Stimulated activated CD8-positive, alpha-beta memory T cell treated with anti-CD3 and anti-CD28 coated beads, Interleukin-12 subunit alpha, Interleukin-12 subunit beta, amount 100 ng/mL, for 4 hours (primary cell): Measurements from ENCODE around the gene SEMA3B.
"Not testable (repeated sequence)": the region's sequence is repeated elsewhere in the genome, so short reads cannot be mapped to it uniquely, and the experiment has no call there.

Experiments used
- DNase-seq: peaks from one replicate; pipeline ENCODE4 v3.0.0-alpha.2; 2020; ENCODE audit warnings: low read depth

Gene SEMA3B

DNA sequence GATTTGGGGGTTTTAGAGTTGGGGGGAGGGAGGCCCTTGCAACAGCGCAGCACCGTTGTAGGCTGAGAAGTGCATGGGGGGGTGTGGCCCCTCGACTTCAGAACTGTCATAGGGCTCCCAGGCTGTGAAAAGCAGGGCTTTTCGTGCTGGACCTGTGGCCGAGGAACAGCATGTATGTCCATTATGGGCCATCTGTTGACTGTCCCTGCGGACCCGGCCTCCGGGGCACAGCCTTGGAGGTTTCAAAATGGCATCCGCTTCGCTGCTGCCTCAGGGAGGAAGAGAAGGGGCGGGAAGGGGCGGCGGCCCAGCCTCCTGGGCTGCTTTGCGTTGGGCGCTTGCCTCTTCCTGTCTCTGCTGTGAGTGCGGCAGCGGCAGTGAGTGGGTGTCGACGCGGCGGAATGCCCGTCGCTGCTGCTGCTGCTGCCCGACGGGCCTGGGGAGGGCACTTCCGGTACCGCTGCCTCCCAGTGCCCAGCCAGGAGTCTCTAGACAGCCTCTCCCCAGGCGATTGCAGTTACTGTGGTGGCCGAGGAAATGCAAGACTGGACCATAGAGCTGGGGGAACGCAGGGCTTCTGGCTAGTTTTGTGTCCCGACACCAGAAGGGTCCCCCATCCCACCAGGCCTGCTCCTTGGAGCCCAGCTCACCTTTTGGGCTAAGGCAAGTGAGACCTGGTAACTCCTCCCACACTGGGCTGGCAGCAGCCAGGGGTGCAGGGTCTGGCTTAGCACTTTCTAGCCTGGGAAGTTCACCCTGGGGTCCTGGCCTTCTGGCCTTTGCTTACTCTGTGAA is 31.0 kb upstream of the SEMA3B start:
- peak; percentile 76 for DNase-seq

DNA sequence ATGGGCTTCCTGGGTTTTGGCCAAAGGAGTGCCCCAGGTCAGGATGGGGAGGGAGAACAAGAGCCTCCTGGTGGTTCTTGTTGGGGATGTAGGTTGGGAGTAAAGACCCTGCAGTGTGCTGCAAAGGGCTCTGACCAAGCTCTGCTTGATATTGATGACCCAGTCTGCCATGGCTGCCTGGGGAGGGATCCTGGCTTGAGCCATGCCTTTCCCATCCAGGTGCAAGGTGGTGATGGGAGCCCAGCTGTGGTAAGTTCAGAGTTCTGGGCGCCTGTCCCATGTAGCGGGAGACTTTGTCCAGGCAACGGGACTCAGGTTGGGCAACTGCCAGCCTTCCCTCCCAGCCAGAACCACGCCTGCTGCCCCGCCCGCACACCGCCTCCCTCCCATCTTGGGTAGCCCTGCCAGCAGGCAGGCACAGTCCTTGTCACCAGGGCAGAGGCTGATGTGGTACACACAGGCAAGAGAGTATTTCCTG is 30.4 kb upstream of the SEMA3B start:
- no peak for DNase-seq

DNA sequence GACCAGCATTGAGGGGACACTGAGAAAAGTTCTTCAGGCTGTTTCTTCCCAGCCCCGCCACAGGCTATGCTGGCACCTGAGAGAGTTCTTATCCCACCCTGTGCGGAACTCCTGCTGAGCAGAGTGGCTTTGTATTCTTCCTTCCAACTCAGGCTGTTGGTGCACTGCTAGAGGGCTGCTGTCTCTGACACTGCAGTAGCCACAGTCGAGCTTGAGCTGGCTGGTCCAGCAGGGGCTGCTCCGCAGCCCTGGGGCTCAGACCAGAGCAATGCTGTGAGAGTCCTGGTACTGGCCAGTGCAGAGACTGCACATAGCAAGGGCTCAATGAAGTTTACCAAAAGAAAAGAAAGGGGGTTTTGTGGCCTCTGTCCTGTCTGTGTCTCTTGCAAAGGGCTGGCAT is 29.3 kb upstream of the SEMA3B start:
- no peak for DNase-seq

- DNase-seq = no peak
Observed at GRCh38 chr3:50241163-50241562, 27.8 kb upstream of the SEMA3B start.

DNA sequence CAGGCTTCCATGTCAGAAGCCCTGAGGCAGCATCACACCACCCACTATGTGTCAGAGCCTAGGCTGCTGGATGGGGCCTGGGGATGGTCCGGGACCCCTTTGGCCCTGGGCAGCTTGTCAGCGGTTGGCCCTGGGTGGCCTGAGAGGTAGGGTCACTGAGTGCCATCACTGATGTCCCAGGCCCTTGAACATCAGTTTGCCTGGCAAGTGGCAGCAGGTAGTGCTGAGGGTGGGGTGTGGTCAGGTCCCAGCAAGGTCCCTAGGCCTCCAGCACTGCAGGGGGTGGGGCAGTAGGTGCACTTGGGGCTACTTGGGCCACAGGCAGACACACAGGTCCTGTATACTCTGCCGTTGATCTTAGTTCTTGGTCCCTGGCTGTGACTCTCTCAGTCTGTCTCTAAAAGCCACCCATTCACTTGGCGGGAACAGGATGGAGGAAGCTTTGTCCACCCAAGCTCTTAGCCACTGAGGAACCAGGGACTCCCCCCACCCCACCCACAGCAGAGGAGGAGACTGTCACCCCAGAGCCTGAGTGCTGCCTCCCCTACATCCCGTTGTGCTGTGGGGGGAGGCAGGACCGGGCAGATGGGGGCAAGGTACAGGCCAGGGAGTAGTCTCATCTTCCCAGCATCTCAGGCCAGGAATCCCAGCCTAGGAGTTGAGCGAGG is 27.1 kb upstream of the SEMA3B start:
- no peak for DNase-seq

GRCh38 chr3:50242381-50242770 is 26.6 kb upstream of the SEMA3B start:
- no peak for DNase-seq

GRCh38 chr3:50242851-50243542 is 25.9 kb upstream of the SEMA3B start:
- DNase-seq = no peak

DNA sequence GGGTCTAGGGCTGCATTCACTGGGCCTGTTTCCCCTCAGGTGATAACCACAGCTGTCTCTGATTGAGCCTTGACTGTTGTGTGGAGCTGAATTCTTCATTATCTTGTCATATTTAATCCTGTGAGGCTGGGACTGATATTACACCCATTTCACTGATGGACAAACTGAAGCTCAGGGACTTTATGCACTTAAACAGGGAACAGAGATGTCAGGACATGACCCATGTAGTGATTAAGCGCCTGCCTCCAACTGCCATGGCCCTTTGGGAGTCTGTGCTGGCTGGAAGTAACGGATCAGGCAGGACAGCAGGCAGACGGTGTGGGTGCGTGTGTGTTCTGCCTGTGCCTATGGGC is 25.4 kb upstream of the SEMA3B start:
- DNase-seq = no peak

- DNase-seq = not testable (repeated sequence)
Observed at GRCh38 chr3:50244813-50245212, 24.1 kb upstream of the SEMA3B start.

- DNase-seq = no peak
Observed at GRCh38 chr3:50245251-50245745, 23.6 kb upstream of the SEMA3B start.

DNA sequence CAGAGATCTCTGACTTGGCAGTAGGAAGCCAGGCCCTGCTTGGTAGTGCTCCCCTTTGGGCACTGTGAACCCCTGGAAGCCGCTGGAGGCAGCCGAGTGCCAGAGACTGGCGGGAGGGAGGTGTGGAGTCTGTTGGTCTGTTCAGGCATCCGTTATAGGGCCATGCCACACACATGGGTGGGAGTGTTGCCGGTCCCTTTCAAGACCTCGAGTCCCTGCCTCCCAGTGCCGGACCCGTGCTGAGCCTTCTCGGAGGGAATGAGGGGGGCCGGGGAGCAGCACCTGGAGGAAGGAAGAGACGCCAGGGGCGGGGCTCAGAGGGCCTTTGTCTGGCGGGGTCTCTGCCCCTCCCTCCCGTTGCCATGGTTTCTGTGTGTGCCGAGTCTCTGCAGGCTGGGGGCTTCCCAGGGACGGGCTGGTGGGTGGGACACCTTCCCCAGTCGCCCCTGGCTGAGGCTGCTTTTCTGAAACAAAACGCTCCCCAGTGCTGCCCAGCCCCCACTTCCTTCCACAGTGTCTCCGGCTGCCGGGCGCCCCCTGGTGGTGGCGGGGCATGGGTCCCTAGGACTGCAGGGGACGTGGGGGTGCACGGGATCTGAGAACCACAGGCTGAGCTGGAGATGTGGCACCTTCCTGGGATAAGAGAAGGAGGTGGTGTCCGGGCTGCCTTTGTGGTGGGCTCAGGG is 23.0 kb upstream of the SEMA3B start:
- DNase-seq = peak; percentile 86

DNA sequence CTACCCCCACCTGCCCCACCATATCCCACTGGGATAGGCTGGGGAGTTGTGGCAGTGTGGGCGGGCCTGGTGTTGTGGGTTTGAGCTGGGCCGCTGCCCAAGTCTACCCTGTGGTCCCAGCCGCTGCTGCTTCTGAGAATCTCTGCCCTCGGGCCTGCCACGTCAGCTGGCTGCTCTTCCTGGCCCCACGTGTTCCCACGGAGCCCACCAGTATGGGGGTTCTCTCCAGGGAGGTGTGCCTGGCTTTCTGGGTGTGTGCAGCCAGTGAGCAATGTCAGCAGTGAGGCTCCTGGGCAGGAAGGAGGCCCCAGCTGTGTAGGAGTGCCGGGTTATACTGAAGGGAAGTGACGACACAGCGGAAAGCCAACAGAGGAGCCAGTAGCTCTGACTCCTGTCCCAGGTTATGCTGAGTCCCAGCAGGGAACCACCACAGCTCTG is 22.4 kb upstream of the SEMA3B start:
- peak; percentile 64 for DNase-seq

DNA sequence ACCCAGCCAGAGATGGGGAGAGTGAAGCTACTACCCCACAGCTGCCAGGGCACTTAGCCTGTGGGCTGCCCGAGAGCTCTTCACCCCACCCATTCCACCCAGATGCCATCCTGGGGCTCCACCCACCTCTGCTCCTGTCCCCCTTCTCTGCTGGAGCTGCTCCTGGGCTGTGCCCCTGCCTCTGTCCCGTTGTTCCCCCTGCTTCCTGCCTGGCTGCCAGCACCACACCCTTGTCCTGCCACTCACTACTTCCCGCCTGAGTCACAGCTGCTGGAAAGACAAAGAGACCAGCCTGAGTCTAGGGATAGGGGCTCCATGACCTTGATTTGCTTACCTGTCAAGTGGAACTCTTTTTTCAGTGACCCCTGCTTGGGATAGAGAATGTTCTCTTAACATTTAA is 20.6 kb upstream of the SEMA3B start:
- no peak for DNase-seq

DNA sequence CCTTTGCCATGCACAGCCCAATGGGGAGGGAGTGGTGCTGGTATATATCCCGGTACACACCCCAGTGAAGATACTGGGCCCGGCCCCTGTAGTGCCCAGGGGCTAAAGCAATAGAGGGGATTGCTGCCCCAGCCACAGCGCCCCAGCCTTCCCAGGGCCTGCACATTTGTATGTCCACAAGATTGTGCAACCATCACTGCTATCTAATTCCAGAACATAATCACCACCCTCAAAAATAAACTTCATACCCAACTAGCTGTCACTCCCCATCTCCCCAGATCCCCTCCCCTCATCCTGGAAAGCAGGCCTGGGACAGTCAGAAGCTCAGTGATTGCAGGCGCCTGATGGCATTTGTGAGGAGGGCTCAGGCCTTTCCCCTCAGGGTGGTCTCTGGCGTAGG is 19.5 kb upstream of the SEMA3B start:
- no peak for DNase-seq

- DNase-seq = no peak
Observed at GRCh38 chr3:50250514-50250913, 18.4 kb upstream of the SEMA3B start.

DNA sequence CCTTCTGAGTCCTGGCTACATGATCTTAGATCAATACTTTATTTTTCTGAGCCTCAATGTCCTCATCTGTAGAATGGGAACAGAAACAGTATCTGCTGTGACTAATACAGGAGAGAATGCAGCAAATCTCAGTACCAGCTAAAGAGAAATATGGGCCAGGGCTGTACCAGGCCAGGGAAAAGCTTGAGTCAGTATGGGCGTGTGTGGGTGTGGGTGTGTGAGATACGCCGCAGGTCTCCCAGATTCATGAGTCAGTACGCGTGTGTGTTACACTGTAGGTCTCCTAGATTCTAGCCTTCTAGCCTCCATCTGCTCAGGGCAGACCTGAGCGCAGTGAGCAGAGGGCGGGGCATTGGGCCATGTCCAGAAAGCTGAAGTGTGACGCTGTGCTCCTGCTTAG is 17.7 kb upstream of the SEMA3B start:
- DNase-seq = no peak

GRCh38 chr3:50254577-50255250 is 14.2 kb upstream of the SEMA3B start:
- DNase-seq = no peak

DNA sequence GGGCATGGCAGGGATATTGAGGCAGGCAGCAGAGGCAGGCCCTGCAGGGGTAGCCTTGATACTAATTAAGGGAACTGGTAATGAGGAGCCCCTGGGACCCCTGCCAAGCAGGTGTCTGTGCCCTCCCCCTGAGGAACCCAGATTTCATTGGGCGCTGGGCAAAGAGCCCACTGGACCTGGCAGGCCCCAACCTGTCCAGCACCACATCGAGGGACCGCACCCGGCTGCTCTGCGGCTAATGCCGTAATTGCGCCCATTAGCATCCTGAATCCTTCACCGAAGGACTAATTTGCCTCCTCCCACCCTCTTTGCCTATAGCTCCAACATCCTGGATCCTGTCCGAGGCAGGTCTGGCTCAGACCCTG is 13.7 kb upstream of the SEMA3B start:
- no peak for DNase-seq

DNA sequence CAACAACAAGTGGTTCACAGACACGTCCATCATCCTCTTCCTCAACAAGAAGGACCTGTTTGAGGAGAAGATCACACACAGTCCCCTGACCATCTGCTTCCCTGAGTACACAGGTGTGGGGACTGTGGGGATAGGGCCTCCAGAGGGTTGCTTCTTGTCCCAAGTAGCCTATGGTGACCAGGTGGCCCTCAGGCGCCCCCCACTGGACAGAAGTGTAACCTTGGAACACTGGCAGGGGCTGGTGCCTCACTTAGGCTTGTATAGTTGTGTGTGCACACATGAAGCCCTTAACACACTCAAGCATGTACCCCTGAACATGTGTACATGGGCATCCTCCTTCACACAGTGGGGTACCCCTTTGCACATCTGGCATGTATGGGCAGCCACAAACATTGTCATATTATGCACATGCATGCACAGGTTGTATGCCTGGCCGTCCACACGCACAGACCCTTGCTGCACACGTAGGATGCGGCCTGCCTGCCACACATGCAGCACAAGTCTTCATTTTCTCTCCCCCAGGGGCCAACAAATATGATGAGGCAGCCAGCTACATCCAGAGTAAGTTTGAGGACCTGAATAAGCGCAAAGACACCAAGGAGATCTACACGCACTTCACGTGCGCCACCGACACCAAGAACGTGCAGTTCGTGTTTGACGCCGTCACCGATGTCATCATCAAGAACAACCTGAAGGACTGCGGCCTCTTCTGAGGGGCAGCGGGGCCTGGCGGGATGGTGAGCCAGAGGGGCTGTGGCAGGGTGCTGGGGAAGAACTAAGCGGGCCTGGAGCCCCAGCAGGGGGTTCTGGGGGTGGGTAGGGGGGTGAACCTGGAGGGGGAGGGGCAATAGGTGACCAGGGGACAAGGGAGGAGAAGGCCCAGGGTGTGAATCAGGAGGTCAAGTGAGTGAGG is 11.7 kb upstream of the SEMA3B start:
- DNase-seq = no peak

- no peak for DNase-seq
Observed at GRCh38 chr3:50258029-50258680, 10.8 kb upstream of the SEMA3B start.
